HEK293T (cell line): Measurements from ENCODE around the gene C8B.

Source experiments
- BHLHE40 ChIP-seq: fragments of 450-650 bp; IDR thresholded peaks from 2 replicates; pipeline ENCODE4 v1.6.1; 2016; ENCODE audit warnings: mild to moderate bottlenecking, moderate library complexity, borderline replicate concordance
- HDGF ChIP-seq: fragments of 450-650 bp; IDR thresholded peaks from 2 replicates; pipeline ENCODE4 v1.6.1; 2017; ENCODE audit warnings: antibody characterized with exemption, borderline replicate concordance
- SP1 ChIP-seq: fragments of 450-650 bp; IDR thresholded peaks from 2 replicates; pipeline ENCODE4 v1.6.1; 2017
- SUZ12 ChIP-seq: fragments of 450-650 bp; IDR thresholded peaks from 2 replicates; pipeline ENCODE4 v1.6.1; 2016; ENCODE audit warnings: mild to moderate bottlenecking
- ZNF384 ChIP-seq: fragments of 450-650 bp; IDR thresholded peaks from 2 replicates; pipeline ENCODE4 v1.6.1; 2016

DNA sequence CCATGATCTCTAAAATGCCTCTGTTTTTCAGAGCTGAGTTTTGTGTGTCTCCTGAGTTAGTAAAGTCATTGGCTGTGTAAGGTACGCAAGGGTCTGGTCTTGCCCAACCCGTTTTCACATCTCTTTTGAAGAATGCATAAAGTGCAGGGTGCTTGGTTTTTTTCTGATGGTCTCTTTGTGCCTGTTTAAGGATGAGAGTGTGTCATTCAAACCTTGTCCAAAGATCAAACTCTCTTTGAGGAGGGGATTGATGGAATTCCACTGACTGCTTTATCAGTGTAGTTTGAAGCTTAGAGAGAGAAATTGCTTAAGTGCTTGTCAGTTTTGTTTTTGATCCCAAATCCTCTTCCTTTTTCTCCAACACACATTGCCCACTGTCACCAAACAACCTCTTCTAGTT lies 20.0 kb upstream of the C8B start:
- no peak for TF ChIP-seq HDGF
- TF ChIP-seq BHLHE40, result no peak
- TF ChIP-seq ZNF384, result no peak
- TF ChIP-seq SP1, result no peak
- no peak for TF ChIP-seq SUZ12
